Effector memory CD8-positive, alpha-beta T cell (primary cell): Measurements from ENCODE around the gene MYT1.
A peak's percentile ranks its signal among the peaks of the same experiment; 100 is the strongest.
"Not testable (repeated sequence)": the region's sequence is repeated elsewhere in the genome, so short reads cannot be mapped to it uniquely, and the experiment has no call there.

Experiments used
- ATAC-seq: fragments of 150-1000 bp; cut with Tn5 transposase; replicated peaks from 2 replicates; pipeline ENCODE4 v1.10.0; 2021; ENCODE audit warnings: mild to moderate bottlenecking, moderate library complexity
- DNase-seq, 3 experiments: peaks; one replicate each; pipeline ENCODE4 v3.0.0; 2021
- H3K27ac Mint-ChIP-seq, 2 donors: one replicate each; pipeline ENCODE4 v1.8.0; 2022; ENCODE audit warnings: mild to moderate bottlenecking in 2 of 2, mixed read lengths in 2 of 2, moderate library complexity in 2 of 2
- H3K27me3 Mint-ChIP-seq, 2 donors: one replicate each; pipeline ENCODE4 v1.8.0; 2022; ENCODE audit warnings: mixed read lengths in 2 of 2
- H3K36me3 Mint-ChIP-seq: one replicate; pipeline ENCODE4 v1.8.0; 2022; ENCODE audit warnings: mild to moderate bottlenecking, moderate library complexity, mixed read lengths; ENCODE audit not compliant: insufficient read depth
- H3K4me1 Mint-ChIP-seq, 2 donors: one replicate each; pipeline ENCODE4 v1.8.0; 2022; ENCODE audit warnings: low read depth in 2 of 2, mixed read lengths in 2 of 2
- H3K4me3 Mint-ChIP-seq, 2 donors: one replicate each; pipeline ENCODE4 v1.8.0; 2022; ENCODE audit warnings: mild to moderate bottlenecking in 2 of 2, mixed read lengths in 2 of 2, moderate library complexity in 2 of 2
- H3K9me3 Mint-ChIP-seq, 2 donors: one replicate each; pipeline ENCODE4 v1.8.0; 2022; ENCODE audit warnings: mixed read lengths in 2 of 2

Gene MYT1

DNA sequence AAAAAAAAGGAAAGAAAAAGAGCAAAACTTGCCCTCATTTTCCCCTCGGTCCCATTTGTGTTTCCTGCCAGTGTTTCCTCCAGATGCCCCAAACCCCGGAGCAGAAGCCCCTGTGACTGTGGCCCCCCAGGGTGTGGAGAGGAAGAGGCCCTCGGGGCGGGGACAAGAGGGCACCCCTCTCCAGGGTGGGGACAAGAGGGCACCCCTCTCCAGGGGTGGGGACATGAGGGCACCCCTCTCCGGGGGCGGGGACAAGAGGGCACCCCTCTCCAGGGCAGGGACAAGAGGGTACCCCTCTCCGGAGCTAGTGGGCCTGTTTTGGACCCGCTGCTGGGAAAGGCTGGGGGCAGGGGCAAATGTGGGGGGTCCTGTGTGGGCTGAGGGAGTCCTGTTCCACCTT, 13.1 kb downstream of the MYT1 start:
- no peak for ATAC-seq

DNA sequence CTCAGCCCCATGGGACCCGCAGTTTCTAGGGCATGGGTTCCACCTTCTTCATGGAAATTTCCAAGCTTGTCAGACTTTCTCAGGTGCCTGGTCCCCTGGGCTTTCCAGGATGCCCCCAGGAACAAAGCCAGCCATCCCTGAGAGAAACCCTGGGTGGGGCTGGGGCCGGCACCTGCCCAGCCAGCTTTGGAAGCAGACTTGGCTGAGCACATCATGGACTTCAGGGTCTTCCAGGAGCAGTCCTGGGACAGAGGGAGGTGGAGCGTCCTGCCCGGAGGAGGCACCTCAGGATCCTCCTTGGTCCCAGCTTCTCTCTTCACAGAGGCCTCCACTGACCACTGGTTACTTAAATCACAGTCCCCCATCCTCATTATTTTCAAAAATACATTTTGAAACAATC, 13.5 kb downstream of the MYT1 start:
- Mint-ChIP-seq H3K36me3 (no peaks in the 10 kb centered on the region), H3K9me3 (no peaks in the 10 kb centered on the region), H3K27me3 (peaks cover 9 to 28% of the 10 kb centered on the region in 2 donors), H3K4me1 (peaks cover 5 to 15% of the 10 kb centered on the region in 2 donors), H3K27ac (no peak overlapping the region), H3K4me3 (no peak overlapping the region)
- DNase-seq, result no peak
- no peak for ATAC-seq

More for the DNA sequence above, 13.1 kb downstream of the MYT1 start:
- Mint-ChIP-seq H3K27ac (no peak overlapping the region), H3K9me3 (no peaks in the 10 kb centered on the region), H3K4me3 (no peak overlapping the region), H3K36me3 (no peaks in the 10 kb centered on the region), H3K4me1 (peaks cover 5 to 15% of the 10 kb centered on the region in 2 donors), H3K27me3 (peaks cover 6 to 28% of the 10 kb centered on the region in 2 donors)
- DNase-seq, result no peak

DNA sequence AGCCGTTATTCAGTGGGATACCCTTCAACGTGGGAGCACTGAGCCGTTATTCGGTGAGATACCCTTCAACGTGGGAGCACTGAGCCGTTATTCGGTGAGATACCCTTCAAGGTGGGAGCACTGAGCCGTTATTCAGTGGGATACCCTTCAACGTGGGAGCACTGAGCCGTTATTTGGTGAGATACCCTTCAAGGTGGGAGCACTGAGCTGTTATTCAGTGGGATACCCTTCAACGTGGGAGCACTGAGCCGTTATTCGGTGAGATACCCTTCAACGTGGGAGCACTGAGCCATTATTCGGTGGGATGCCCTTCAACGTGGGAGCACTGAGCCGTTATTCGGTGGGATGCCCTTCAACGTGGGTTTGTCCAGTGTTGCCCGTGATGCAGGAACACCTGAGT, 14.7 kb downstream of the MYT1 start:
- H3K36me3 Mint-ChIP-seq, H3K27ac Mint-ChIP-seq, H3K9me3 Mint-ChIP-seq, ATAC-seq, DNase-seq, H3K4me3 Mint-ChIP-seq: not testable (repeated sequence)
- peaks cover 10 to 29% of the 10 kb centered on the region in 2 donors for H3K27me3 Mint-ChIP-seq
- peaks cover 5 to 15% of the 10 kb centered on the region in 2 donors for H3K4me1 Mint-ChIP-seq

DNA sequence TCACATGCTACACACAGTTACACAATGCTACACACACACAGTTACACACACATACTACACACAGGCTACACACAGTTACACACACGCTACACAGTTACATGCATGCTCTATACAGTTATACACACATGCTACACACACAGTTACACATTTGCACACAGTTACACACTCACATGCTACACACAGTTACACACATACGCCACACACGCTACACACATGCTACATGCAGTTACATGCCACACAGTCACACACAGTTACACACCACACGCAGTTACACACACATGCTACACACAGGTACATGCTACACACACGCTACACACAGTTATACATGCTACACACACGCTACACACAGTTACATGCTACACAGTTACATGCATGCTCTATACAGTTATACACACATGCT, 15.6 kb downstream of the MYT1 start:
- Mint-ChIP-seq H3K27ac (no peak overlapping the region), H3K4me3 (no peak overlapping the region), H3K27me3 (peaks cover 10 to 36% of the 10 kb centered on the region in 2 donors), H3K9me3 (no peaks in the 10 kb centered on the region), H3K4me1 (peaks cover 5 to 18% of the 10 kb centered on the region in 2 donors), H3K36me3 (no peaks in the 10 kb centered on the region)
- ATAC-seq (no peak), DNase-seq (no peak)

DNA sequence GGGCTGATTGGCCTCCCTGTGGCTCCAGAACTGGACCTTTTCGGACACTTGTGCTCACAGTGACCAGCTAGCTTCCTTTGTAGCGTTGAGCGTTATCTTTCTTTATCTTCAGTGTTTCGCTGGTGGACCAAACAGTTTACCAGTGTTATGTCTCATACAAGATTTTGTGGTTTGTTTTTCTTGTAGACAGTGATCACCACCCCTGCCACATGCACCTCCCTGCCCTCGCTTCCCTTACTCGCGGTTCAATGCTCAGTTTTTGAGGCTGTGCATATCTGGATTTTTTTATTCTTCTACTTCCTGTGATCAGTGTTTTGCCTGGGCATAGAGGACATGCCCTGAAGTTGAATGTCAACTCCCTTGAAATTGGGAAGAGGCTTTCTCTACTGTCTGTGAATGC, 16.4 kb downstream of the MYT1 start:
- Mint-ChIP-seq H3K4me3 (peak overlapping the region; percentile 9 to 11), H3K36me3 (no peaks in the 10 kb centered on the region), H3K27me3 (peaks cover 10 to 36% of the 10 kb centered on the region in 2 donors), H3K27ac (no peak overlapping the region), H3K9me3 (no peaks in the 10 kb centered on the region), H3K4me1 (peaks cover 5 to 26% of the 10 kb centered on the region in 2 donors)
- DNase-seq, result no peak
- peak; percentile 33 for ATAC-seq

DNA sequence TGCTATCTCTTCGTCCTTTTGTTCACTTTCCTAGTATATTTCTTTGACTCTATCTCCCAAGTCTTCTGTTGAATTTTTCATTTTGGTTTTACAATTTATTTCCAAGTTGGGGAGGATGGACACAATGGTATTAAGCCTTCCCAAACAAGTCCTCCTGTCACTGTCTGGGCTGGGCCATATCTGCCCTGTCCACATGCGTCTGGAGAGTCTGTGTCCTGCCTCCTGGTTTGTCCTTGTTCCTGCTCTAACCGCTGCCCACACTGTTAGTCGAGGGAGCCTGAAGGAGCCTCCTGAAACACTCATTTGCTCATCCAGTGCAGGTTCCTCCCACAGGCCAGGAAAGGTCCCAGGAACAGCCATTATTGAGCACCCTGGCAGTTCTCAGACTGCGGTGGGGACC, 17.1 kb downstream of the MYT1 start:
- ATAC-seq, result no peak
- Mint-ChIP-seq H3K27ac (no peak overlapping the region), H3K4me3 (no peak overlapping the region), H3K36me3 (no peaks in the 10 kb centered on the region), H3K27me3 (peaks cover 10 to 34% of the 10 kb centered on the region in 2 donors), H3K4me1 (peaks cover 5 to 26% of the 10 kb centered on the region in 2 donors), H3K9me3 (no peaks in the 10 kb centered on the region)
- DNase-seq, result no peak

DNA sequence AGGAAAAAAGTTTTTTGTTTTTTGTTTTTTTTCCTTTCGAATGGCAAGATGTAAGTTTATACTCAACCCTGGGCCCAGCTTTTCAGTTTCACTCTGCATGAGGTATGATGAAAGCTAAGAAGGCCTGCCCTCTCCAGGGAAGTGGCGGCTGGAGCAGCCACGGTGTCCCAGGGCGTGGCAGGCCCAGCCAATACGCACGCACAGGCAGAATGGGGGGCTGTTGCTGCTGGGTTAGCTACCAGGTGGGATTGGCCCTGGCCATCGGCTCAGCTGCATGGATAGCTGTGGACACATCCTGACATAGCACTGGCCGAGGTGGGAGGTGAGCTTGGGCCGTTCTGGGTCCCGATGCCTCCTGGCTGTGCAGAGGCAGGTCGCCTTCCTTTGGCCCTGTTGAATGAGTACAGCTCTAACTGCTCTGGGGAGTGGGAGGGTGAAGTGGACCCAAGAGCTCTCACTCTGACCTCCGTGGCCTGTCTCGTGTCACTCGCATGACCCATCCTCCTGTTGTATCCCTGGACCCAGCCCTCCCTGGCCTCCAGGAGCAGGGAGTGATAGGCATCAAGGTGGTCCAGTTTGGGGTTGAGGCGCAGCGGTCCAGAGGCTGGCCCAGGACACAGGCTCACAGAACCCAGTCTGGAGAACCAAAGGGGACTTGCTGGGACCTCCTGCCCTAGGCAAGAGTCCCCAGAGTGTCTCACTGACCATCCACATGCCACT, 18.1 kb downstream of the MYT1 start:
- peaks cover 5 to 26% of the 10 kb centered on the region in 2 donors for H3K4me1 Mint-ChIP-seq
- DNase-seq (no peak), ATAC-seq (no peak)
- H3K36me3 Mint-ChIP-seq, result no peaks in the 10 kb centered on the region
- peaks cover 10 to 25% of the 10 kb centered on the region in 2 donors for H3K27me3 Mint-ChIP-seq
- H3K9me3 Mint-ChIP-seq, result no peaks in the 10 kb centered on the region
- H3K4me3 Mint-ChIP-seq, result no peak overlapping the region
- no peak overlapping the region for H3K27ac Mint-ChIP-seq

DNA sequence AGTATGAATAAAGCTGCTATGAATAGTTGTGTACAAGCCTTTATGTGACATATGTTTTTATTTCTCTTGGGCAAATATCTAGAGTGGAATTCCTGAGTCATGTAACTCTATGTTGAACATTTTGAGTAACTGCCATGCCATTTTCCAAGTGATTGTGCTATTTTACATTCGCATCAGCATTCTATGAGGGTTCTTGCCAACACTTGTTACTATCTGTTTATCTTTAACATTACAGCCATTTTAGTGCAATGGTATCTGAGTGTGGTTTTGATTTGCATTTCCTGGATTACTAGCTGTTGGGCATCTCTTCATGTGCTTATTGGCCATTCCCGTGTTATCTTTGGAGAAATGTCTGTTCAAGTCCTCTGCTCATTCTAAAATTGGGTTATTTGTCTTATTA, 19.1 kb downstream of the MYT1 start:
- DNase-seq (no peak), ATAC-seq (no peak)
- Mint-ChIP-seq H3K4me1 (peaks cover 5 to 26% of the 10 kb centered on the region in 2 donors), H3K9me3 (no peaks in the 10 kb centered on the region), H3K36me3 (no peaks in the 10 kb centered on the region), H3K27ac (no peak overlapping the region), H3K27me3 (peaks cover 10 to 23% of the 10 kb centered on the region in 2 donors), H3K4me3 (no peak overlapping the region)

DNA sequence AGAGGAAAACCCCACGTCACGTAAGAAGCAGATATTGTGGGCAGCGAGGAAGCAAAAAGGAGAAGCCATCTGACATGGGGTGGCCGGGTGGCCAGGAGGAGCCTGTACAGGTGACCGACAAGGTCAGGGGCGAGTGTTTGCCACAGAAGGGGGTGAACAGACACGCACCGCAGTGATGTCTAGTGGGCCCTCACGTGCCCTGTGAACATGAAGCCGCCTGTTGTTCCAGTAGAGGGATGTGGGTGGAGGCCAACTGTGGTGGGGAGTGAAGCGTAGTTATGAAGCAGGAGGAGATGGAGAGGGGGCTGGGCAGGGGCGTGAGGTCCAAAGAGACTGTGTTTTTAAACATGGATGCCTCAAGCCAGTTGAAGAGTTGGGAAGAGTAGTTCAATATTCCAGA, 20.5 kb downstream of the MYT1 start:
- H3K4me3 Mint-ChIP-seq, result peak overlapping the region in 1 of 2 donors; percentile 15
- H3K9me3 Mint-ChIP-seq, result no peaks in the 10 kb centered on the region
- H3K4me1 Mint-ChIP-seq, result peaks cover 4 to 23% of the 10 kb centered on the region in 2 donors
- peaks cover 10 to 31% of the 10 kb centered on the region in 2 donors for H3K27me3 Mint-ChIP-seq
- H3K36me3 Mint-ChIP-seq, result no peaks in the 10 kb centered on the region
- ATAC-seq, result no peak
- DNase-seq, result no peak
- peak overlapping the region; percentile 52 to 67 for H3K27ac Mint-ChIP-seq

DNA sequence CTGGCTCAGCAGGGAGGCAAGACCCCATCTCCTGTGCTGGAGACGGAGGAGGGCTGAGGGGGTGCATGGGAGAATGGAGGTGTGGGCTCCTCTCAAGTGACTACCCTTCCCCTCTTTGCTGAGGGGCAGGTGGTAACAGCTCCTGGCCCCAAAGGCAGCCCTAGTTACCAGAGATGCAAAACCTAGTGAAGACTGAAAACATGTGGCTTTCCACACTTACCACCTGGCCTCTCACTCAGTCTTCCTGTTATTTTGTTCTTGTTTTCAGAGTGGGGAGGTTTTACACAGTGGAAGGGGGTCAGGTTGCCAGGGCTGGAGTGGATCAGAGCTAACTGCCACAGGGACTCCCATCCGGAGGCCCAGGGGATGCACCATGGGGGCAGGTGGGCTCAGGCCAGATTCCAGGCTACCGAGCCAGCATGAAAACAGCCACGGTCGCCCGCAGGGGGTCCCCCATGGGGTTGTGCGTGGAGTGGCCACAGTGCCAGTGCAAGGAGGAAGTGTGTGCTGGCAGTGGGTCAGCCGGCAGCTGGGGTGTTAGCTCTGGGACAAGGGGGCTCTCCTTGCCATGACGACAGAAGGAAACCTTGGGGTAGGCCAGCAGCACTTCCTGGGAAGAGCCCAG, 21.1 kb downstream of the MYT1 start:
- Mint-ChIP-seq H3K36me3 (no peaks in the 10 kb centered on the region), H3K4me3 (peak overlapping the region in 1 of 2 donors; percentile 15), H3K4me1 (peaks cover 2 to 17% of the 10 kb centered on the region in 2 donors), H3K9me3 (no peaks in the 10 kb centered on the region), H3K27ac (peak overlapping the region; percentile 52 to 67), H3K27me3 (peaks cover 10 to 37% of the 10 kb centered on the region in 2 donors)
- no peak for ATAC-seq
- DNase-seq, result no peak

DNA sequence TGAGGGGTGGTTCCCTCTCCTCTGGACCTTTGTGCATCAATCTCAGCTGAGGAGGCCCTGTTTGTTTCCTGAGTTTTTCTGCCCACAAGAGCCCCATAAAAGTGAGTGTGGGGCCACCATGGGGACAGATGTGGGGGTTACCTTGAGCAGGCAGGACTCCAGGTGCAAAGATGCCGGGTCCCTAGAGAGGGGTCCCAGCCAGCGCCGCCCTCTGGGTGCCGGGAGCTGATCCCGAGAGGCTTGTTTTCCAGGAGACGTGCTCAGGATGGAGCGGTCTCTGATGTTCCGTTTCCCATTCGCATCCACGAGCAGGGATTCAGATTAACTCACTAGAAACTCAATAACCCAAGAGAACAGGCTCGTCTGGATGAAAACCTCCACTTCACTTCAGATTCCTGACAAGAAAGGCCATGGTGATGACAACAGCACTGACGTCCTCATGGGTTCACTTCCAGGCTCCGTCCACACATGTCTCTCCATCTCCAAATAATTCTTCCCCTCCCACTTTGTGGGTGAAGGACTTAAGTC, 21.9 kb downstream of the MYT1 start:
- ATAC-seq, result no peak
- Mint-ChIP-seq H3K4me1 (peaks cover 0 to 12% of the 10 kb centered on the region in 2 donors), H3K4me3 (no peak overlapping the region), H3K36me3 (no peaks in the 10 kb centered on the region), H3K9me3 (no peaks in the 10 kb centered on the region), H3K27me3 (peaks cover 12 to 44% of the 10 kb centered on the region in 2 donors), H3K27ac (peak overlapping the region; percentile 41 to 67)
- DNase-seq, result no peak

DNA sequence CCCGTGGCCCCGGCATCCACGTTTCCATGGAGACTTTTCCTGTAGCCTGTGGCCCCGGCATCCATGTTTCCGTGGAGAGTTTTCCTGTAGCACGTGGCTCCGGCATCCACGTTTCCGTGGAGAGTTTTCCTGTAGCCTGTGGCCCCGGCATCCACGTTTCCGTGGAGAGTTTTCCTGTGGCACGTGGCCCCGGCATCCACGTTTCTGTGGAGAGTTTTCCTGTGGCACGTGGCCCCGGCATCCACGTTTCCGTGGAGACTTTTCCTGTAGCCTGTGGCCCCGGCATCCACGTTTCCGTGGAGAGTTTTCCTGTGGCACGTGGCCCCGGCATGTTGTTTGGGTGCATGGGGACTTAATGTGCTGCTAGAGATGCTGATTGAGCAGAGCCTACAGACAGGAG, 23.0 kb downstream of the MYT1 start:
- not testable (repeated sequence) for H3K36me3 Mint-ChIP-seq, H3K27ac Mint-ChIP-seq, DNase-seq, H3K4me3 Mint-ChIP-seq, H3K9me3 Mint-ChIP-seq, ATAC-seq
- peaks cover 0 to 12% of the 10 kb centered on the region in 2 donors for H3K4me1 Mint-ChIP-seq
- H3K27me3 Mint-ChIP-seq, result peaks cover 22 to 55% of the 10 kb centered on the region in 2 donors

DNA sequence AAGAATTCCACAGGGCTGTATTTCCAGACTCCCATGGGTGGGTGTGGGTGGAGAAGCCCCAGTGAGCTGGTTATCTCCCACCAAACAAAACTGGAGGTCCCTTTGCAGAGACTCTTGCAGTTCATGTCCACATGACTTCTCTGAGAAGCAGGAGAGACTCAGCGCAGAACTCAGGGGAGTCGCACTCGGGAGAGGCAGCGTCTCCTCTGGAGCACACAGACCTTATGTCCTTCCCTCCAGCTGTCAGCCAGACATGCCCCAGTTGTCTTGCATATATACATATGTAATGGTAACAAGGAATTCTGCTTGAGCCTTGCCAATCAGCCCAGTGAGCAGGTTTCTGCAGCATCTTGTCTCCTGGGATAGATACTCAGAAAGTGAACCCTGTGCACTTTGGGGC, 23.8 kb downstream of the MYT1 start:
- ATAC-seq, result no peak
- Mint-ChIP-seq H3K27ac (no peak overlapping the region), H3K9me3 (no peaks in the 10 kb centered on the region), H3K27me3 (peaks cover 24 to 56% of the 10 kb centered on the region in 2 donors), H3K4me1 (peaks cover 2 to 12% of the 10 kb centered on the region in 2 donors), H3K36me3 (no peaks in the 10 kb centered on the region), H3K4me3 (no peak overlapping the region)
- DNase-seq, result no peak
